Ishikawa (cell line): ENCODE results near the gene B4GALNT1.

ENCODE experiments used
- CEBPB ChIP-seq: IDR thresholded peaks from 2 replicates; pipeline ENCODE4 v1.6.1; 2012
- CREB1 ChIP-seq: IDR thresholded peaks from 2 replicates; pipeline ENCODE4 v1.6.1; 2012; ENCODE audit warnings: low read depth
- EGR1 ChIP-seq: IDR thresholded peaks from 2 replicates; pipeline ENCODE4 v1.6.1; 2012
- EP300 ChIP-seq: IDR thresholded peaks from 2 replicates; pipeline ENCODE4 v1.6.1; 2012; ENCODE audit warnings: borderline replicate concordance
- FOXM1 ChIP-seq: IDR thresholded peaks from 2 replicates; pipeline ENCODE4 v1.6.1; 2012; ENCODE audit warnings: low read depth, borderline replicate concordance
- MAX ChIP-seq: IDR thresholded peaks from 2 replicates; pipeline ENCODE4 v1.6.1; 2012
- NFIC ChIP-seq: IDR thresholded peaks from 2 replicates; pipeline ENCODE4 v1.6.1; 2012
- RAD21 ChIP-seq: IDR thresholded peaks from 2 replicates; pipeline ENCODE4 v1.6.1; 2012; ENCODE audit warnings: low read depth
- REST ChIP-seq: IDR thresholded peaks from 2 replicates; pipeline ENCODE4 v1.6.1; 2012; ENCODE audit warnings: low read depth, mild to moderate bottlenecking
- TAF1 ChIP-seq: IDR thresholded peaks from 2 replicates; pipeline ENCODE4 v1.6.1; 2012; ENCODE audit warnings: low read depth, mild to moderate bottlenecking
- TCF12 ChIP-seq: IDR thresholded peaks from 2 replicates; pipeline ENCODE4 v1.6.1; 2012; ENCODE audit warnings: low read depth
- TEAD4 ChIP-seq: IDR thresholded peaks from 2 replicates; pipeline ENCODE4 v1.6.1; 2012
- USF1 ChIP-seq: IDR thresholded peaks from 2 replicates; pipeline ENCODE4 v1.6.1; 2012
- YY1 ChIP-seq: IDR thresholded peaks from 2 replicates; pipeline ENCODE4 v1.6.1; 2012; ENCODE audit warnings: low read depth
- ZBTB7A ChIP-seq: IDR thresholded peaks from 2 replicates; pipeline ENCODE4 v1.6.1; 2012; ENCODE audit warnings: low read depth

The B4GALNT1 gene

GRCh38 chr12:57613427-57614109 is 19.4 kb downstream of the B4GALNT1 start:
- TF ChIP-seq FOXM1 = no peak
- no peak for TF ChIP-seq MAX
- no peak for TF ChIP-seq CEBPB
- no peak for TF ChIP-seq USF1
- TF ChIP-seq TCF12 = no peak
- TF ChIP-seq NFIC = no peak
- TF ChIP-seq RAD21 = no peak
- TF ChIP-seq EP300 = no peak
- no peak for TF ChIP-seq TEAD4

GRCh38 chr12:57612711-57613426 is 20.1 kb downstream of the B4GALNT1 start:
- TF ChIP-seq NFIC = no peak

DNA sequence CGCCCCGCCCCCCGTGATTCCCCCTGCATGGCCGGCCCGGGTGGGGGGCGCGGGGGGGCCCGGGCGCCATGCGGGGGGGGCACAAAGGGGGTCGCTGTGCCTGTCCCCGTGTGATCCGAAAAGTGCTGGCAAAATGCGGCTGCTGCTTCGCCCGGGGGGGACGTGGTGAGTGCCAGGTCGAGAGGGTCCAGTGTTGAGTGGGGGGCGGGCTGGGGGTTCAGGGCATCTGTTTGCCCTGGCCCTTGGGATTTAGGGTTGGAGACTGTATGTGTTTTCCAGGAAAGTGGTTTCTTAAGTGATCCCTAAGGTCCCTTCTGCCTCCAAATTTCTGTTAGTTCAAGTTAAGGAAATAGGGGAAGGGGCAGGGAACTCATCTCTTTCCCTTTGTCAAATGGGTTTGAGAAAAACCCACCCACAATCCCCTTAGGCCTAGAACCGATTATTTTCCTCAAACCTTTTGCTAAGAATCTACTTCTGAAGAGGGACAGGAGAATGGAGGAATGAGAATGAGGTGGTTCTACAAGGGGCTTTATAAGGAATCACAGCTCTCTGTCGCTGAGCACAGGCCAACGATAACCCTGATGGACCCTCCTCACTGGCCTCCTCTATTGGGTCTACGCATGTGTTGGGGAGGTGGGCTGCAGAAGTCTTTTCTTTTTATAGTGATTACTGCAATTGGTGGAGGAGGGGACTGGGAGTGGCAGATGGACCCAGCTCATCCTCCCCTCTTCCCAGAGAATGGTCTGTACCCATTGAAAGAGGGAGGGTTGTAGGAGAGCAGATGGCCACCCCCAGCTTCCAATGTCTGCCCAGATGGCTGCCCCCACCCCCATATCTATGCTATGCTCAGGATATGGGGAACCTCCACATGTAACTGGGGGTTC is 20.9 kb downstream of the B4GALNT1 start:
- TF ChIP-seq MAX = no peak
- no peak for TF ChIP-seq REST
- no peak for TF ChIP-seq TEAD4
- TF ChIP-seq FOXM1 = no peak
- no peak; the same call in 1 of the 2 replicates for TF ChIP-seq ZBTB7A
- TF ChIP-seq TAF1 = no peak
- no peak for TF ChIP-seq CREB1
- TF ChIP-seq TCF12 = no peak
- no peak for TF ChIP-seq EP300
- TF ChIP-seq RAD21 = no peak
- no peak for TF ChIP-seq NFIC
- TF ChIP-seq EGR1 = no peak
- no peak for TF ChIP-seq CEBPB
- no peak for TF ChIP-seq USF1

DNA sequence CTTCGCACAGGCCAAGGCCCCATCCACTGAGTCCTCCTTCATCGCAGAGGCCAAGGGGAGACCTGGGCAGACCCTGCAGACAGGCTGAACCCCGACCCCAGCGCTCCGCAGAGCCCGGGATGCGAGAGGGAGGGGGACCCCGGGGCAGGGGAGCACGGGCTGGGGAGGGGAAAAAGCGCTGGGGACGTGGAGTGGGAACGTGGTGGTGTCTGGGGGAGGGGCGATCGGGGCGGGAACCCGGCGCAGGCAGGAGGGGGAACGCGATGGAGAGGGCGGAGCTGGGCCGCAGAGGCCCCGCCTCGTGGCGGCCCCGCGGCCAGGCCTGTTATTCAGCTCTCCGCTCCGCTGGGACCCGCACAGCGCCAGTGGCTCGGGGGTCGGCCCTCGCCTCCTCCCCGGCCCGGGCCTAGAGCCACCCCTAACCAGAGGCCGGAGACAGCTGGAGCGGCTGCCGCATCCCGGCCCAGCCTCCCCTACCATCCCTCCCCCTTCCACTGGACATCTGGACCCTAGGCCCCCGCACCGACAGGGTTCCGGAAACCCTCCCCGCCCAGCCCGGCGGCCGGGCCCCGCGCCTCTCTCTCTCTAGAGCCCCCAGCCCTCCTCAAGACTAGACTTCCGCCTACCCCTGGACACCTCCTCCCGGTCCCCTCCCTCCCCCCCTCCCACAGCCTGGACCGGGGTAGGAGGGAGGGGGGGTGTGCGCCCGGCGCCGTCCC is 21.7 kb downstream of the B4GALNT1 start, which contains the start of gene ARHGEF25:
Gene ARHGEF25, plus strand, starts transcription at position 328 of the 719 bp plus-strand sequence. CDS start 460 bp downstream, outside the sequence.
- peak; percentile 60; the same call in 1 of the 2 replicates for TF ChIP-seq TAF1
- TF ChIP-seq EGR1 = no peak
- no peak for TF ChIP-seq TCF12
- no peak for TF ChIP-seq REST
- no peak for TF ChIP-seq NFIC
- no peak for TF ChIP-seq FOXM1
- TF ChIP-seq EP300 = no peak
- peak; percentile 79; the same call in 1 of the 2 replicates for TF ChIP-seq ZBTB7A
- no peak for TF ChIP-seq YY1
- no peak for TF ChIP-seq CEBPB
- no peak for TF ChIP-seq USF1
- TF ChIP-seq RAD21 = no peak
- TF ChIP-seq CREB1 = no peak
- peak; percentile 13; the same call in 1 of the 2 replicates for TF ChIP-seq MAX
- 0 out of 2 replicates have a peak, but pooled peaks have one; percentile 11 for TF ChIP-seq TEAD4
